GM12875 (cell line): ENCODE measurements around the gene MLYCD.

Experiments
- H3K4me3 ChIP-seq: one replicate; pipeline ENCODE4 v1.5.1; 2011; ENCODE audit warnings: low read depth, low read length, control low read depth
- TF ChIP-seq, protein P1 (sequence below): IDR thresholded peaks from 2 replicates; pipeline ENCODE4 v1.5.1; 2011; ENCODE audit warnings: low read depth, mild to moderate bottlenecking, control low read depth, inconsistent platforms, low read length, moderate library complexity, borderline replicate concordance; ENCODE audit not compliant: insufficient read depth

MLYCD gene

DNA sequence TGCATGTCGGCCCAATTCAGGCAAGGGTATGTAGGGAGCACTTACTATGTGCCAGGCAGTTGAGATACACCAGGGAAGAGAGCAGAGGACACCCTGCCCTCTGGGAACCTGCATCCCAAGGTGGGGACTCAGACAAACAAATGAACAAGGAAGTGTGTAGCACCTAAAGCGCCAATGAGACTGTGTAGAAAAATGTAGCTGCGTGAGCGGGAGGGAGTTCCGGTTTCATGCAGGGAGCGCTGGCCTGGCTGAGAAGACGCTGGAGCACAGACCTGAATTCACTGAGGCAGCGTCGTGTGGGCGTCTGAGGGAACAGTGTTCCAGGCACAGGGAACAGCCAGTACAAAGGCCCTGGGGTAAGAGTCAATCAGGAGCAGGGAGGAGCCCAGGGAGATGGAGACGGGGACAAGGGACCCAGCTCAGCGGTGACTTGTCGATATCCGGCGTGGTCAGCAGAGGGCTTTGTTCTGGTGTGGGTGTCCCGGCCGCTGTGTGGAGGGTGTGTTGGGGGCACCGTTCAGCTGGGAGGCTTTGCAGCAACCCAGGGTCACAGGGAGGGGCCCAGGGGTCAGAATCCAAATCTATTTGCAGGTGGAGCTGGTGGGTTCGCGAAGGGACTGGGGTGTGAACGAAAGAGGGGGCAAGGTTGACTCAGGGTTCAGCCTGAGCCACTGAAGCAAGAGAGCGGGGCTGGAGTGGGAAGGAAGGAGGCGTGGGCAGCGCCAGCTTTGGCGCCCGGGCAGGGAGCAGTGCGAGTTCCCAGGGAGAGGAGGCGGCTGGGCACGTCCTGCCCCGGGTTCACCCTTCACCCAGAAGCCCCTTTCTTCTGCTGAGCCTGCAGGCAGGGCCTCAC lies 36.3 kb downstream of the MLYCD start:
- TF ChIP-seq, protein P1, sequence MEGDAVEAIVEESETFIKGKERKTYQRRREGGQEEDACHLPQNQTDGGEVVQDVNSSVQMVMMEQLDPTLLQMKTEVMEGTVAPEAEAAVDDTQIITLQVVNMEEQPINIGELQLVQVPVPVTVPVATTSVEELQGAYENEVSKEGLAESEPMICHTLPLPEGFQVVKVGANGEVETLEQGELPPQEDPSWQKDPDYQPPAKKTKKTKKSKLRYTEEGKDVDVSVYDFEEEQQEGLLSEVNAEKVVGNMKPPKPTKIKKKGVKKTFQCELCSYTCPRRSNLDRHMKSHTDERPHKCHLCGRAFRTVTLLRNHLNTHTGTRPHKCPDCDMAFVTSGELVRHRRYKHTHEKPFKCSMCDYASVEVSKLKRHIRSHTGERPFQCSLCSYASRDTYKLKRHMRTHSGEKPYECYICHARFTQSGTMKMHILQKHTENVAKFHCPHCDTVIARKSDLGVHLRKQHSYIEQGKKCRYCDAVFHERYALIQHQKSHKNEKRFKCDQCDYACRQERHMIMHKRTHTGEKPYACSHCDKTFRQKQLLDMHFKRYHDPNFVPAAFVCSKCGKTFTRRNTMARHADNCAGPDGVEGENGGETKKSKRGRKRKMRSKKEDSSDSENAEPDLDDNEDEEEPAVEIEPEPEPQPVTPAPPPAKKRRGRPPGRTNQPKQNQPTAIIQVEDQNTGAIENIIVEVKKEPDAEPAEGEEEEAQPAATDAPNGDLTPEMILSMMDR = no peak
- no peak overlapping the region for H3K4me3 ChIP-seq

DNA sequence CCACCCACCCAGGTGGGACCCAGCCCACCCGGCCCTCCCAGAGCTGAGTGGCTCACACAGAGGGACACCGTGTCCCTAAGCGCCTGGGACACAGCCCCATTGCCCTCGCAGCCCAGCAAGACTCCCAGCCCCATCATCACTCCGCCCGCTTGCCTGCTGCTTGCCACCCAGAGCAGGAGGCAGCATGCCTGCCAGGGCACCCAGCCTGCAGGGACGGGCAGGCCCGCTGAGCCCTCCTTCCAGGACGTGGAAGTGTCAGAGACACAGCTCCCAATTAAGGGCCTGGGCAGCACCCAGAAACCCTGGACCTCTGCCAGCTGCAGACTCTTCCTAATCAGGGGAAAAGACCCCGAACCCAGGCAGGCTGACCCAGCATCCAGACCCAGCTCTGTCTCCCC lies 36.9 kb downstream of the MLYCD start:
- TF ChIP-seq, protein P1 = no peak

DNA sequence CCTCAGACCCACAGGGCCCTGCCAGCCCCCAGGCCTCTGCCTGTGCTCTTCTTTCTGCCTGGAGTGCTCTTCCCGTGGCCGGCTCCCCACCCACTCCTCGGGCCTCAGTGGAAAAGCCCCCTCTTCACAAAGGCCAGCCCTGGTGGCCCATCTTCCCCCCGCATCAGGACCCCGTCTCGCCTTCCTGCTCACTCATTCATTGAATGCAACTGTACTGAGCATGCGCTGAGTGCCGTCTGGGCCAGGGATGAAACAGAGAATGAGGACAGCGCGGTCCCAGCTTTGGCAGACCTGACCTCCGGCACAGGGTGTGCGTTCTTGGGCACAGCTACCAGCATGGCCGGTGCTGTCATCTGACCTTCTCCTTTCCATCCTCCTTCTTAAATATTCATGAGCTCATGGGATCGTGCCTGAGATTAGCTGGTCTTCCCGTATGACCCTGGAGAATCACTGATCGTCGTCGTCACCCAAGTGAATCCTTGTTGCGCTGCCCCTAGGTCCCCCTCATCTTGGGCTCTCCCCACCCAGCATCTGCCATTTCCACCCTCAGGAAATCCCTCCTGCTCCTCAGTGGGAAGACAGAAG lies 37.8 kb downstream of the MLYCD start:
- H3K4me3 ChIP-seq = no peak overlapping the region
- TF ChIP-seq, protein P1 = no peak

More for the DNA sequence above, 36.9 kb downstream of the MLYCD start:
- no peak overlapping the region for H3K4me3 ChIP-seq

DNA sequence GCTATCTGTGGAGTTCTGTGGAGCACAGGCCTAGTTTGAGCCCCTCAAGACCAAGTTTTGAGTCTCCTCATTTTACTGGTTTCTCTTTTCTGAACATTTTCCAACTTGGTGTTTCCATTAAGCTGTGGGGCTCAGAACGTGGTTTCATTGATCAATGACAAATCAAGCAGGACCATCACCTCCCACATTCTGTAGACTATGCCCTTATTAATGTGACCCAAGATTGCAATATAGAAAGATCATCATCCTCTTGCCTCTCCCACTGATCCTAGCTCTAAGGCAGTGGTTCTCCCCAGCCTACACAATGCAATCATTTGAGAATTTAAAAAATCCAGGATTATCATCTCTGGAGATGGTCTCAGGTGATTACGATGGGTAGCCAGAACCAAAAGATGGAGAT lies 38.4 kb downstream of the MLYCD start:
- no peak overlapping the region for H3K4me3 ChIP-seq
- TF ChIP-seq, protein P1 = no peak

GRCh38 chr16:83937922-83938885 lies 39.3 kb downstream of the MLYCD start:
- TF ChIP-seq, protein P1 = no peak
- H3K4me3 ChIP-seq = no peak overlapping the region

DNA sequence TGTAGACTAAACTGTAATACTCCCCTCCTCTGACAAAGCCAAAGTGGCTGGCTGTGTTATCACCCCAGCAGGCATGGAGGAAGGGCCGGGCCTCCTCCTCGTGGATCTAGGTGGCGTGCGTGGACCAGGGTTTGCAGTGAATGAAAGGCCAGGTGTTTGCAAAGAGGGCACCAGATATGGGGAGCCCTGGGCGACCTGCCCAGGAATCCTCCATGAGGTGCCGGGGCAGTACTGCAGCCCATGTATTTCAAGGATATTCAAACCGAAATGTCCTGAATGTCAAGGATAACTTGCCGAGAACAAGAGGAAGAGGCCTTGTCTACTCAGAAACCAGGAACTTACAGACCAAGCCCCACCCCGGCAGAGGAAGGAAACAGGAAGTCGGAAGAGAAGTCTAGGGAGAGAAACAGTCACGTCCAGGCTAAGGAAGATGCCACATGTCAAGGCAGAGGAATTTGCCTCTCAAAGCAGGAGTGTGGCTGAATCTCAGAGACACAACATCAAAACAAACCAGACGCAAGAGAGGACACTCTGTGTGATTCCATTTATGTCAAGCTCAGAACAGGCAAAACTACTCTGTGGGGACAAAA lies 40.4 kb downstream of the MLYCD start:
- no peak overlapping the region for H3K4me3 ChIP-seq
- TF ChIP-seq, protein P1 = no peak
